ENCODE results near the gene GGA1.

GRCh38 chr22:37601540-37602442 lies 6.8 kb upstream of the GGA1 start:
- TF ChIP-seq EZH2phosphoT487 (IDR thresholded peaks at IDR 0.05; ENCODE audit: insufficient read depth, low read depth) (no peak), EZH2 (IDR thresholded peaks at IDR 0.05; ENCODE audit: insufficient read depth, poor library complexity, severe bottlenecking) (no peak)
